ENCODE results near the gene ZNF260. TPM values are rescaled to one million over a fixed set of nuclear protein-coding genes. Genes with fewer than 3 reads are reported as not detected.

Gene ZNF260
- 1.8 TPM for polyA plus RNA-seq (2012; ENCODE audit: insufficient read length, low read depth)

DNA sequence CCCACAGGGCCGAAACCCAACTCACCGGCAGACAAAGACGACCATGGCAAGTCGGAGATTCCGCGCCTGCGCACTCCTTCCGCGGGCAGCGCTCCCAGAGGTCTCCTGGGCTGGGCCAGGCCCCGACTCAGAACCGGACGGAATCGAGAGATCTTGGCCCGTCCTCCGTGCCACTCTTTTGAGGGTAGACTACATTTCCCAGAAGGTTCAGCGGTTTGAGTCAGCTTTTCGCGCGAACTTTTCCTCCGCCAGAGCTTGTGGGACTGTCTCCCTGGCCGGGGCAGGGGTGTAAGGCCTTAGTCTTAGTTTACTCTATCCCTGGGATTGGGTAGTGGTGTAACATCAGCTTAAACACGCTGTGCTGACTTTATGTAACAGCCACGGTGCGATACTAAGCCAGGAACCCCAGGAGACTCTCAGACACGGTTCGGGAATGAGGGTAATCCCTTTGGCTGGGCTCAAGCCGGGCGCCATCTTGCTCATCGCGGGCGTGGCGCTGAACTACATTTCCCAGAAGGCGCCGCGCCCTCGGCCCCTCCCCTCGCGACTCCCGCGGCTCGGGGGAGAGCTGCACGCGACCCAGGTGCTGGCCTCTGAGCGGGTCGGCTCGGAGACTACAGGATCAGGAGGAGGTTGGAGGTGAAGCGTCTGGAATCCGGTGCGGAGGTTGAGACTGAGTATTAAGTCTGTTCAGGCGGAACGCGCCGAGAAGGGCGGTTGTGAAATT is at the start of gene ZNF260:
ZNF260 (minus strand) TSS at position 78 of the 727 bp plus-strand sequence. CDS start 13,033 bp downstream, outside the sequence.
- TF ChIP-seq SIN3A (IDR thresholded peaks at IDR 0.05; ENCODE audit: borderline replicate concordance, insufficient read depth, low read length) (peak; percentile 59; the same call in 1 of the 2 replicates), FOXP2 (optimal IDR thresholded peaks at IDR 0.05; ENCODE audit: borderline replicate concordance, extremely low read depth, extremely low read length, insufficient read depth) (no peak), POLR2AphosphoS5 (IDR thresholded peaks at IDR 0.05; ENCODE audit: low read depth, low read length) (peak; percentile 73), TAF1 (IDR thresholded peaks at IDR 0.05; ENCODE audit: borderline replicate concordance, insufficient read depth, low read length) (peak; percentile 40; the same call in 1 of the 2 replicates)
- TF ChIP-seq, protein P1, sequence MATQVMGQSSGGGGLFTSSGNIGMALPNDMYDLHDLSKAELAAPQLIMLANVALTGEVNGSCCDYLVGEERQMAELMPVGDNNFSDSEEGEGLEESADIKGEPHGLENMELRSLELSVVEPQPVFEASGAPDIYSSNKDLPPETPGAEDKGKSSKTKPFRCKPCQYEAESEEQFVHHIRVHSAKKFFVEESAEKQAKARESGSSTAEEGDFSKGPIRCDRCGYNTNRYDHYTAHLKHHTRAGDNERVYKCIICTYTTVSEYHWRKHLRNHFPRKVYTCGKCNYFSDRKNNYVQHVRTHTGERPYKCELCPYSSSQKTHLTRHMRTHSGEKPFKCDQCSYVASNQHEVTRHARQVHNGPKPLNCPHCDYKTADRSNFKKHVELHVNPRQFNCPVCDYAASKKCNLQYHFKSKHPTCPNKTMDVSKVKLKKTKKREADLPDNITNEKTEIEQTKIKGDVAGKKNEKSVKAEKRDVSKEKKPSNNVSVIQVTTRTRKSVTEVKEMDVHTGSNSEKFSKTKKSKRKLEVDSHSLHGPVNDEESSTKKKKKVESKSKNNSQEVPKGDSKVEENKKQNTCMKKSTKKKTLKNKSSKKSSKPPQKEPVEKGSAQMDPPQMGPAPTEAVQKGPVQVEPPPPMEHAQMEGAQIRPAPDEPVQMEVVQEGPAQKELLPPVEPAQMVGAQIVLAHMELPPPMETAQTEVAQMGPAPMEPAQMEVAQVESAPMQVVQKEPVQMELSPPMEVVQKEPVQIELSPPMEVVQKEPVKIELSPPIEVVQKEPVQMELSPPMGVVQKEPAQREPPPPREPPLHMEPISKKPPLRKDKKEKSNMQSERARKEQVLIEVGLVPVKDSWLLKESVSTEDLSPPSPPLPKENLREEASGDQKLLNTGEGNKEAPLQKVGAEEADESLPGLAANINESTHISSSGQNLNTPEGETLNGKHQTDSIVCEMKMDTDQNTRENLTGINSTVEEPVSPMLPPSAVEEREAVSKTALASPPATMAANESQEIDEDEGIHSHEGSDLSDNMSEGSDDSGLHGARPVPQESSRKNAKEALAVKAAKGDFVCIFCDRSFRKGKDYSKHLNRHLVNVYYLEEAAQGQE (IDR thresholded peaks at IDR 0.05; ENCODE audit: insufficient read depth in 1 of 2, low read depth in 2 of 2, low read length in 2 of 2), result no peak

DNA sequence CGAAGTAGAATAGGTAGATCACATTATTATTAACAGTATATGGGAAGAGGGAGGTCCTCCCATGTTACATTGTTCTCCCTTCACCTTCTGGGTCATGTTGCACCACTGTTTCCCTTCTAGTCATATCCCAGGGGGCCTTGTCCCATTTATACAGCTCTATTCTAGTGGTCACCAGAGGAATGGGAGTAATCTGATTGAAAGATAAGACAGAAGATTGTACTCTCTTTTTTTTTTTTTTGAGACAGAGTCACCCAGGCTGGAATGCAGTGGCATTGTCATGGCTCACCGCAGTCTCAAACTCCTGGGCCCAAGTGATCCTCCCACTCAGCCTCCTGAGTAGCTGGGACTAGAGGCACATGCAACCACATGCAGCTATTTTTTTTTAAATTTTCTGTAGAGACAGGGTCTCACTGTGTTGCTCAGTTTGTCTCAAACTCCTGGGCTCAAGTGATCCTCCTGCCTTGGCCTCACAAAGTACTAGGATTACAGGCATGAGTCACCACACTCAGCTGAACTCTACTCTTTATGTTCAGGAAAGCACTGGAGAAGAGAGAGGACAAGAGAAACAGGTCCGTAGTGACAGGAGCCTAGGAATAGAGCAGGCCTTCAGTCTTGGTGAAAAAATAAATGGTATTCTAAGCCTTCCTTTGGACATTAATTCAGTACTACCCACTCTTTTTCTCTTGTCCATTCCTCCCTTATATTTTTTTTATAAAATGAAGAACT is 49.4 kb upstream of the ZNF260 start:
- TF ChIP-seq, protein P1 (IDR thresholded peaks at IDR 0.05; ENCODE audit: insufficient read depth in 1 of 2, low read depth in 2 of 2, low read length in 2 of 2), result no peak
- TF ChIP-seq TAF1 (IDR thresholded peaks at IDR 0.05; ENCODE audit: borderline replicate concordance, insufficient read depth, low read length) (no peak), POLR2AphosphoS5 (IDR thresholded peaks at IDR 0.05; ENCODE audit: low read depth, low read length) (no peak)

DNA sequence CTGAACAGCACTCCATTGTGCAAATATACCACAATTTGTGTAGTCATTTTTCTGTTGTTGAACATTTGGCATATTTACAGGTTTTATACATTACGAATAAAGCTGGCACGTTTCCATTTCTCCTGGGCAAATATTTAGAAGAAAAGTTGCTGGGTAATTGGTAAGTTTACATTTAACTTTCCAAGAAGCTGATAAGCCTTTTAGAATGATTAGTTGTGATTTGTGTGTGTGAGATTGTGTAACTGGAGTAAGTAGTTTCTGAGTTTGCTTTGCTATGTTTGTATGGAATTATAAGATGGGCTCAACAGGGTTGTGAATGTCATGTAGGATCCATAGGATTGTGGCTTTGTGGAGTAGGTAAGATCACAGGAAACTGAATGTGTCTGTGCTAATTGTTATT is 46.7 kb upstream of the ZNF260 start:
- no peak for TF ChIP-seq SIN3A (IDR thresholded peaks at IDR 0.05; ENCODE audit: borderline replicate concordance, insufficient read depth, low read length)
- no peak for TF ChIP-seq FOXP2 (optimal IDR thresholded peaks at IDR 0.05; ENCODE audit: borderline replicate concordance, extremely low read depth, extremely low read length, insufficient read depth)
- no peak for TF ChIP-seq TAF1 (IDR thresholded peaks at IDR 0.05; ENCODE audit: borderline replicate concordance, insufficient read depth, low read length)
- TF ChIP-seq, protein P1 (IDR thresholded peaks at IDR 0.05; ENCODE audit: insufficient read depth in 1 of 2, low read depth in 2 of 2, low read length in 2 of 2), result no peak
- TF ChIP-seq POLR2AphosphoS5 (IDR thresholded peaks at IDR 0.05; ENCODE audit: low read depth, low read length), result no peak

DNA sequence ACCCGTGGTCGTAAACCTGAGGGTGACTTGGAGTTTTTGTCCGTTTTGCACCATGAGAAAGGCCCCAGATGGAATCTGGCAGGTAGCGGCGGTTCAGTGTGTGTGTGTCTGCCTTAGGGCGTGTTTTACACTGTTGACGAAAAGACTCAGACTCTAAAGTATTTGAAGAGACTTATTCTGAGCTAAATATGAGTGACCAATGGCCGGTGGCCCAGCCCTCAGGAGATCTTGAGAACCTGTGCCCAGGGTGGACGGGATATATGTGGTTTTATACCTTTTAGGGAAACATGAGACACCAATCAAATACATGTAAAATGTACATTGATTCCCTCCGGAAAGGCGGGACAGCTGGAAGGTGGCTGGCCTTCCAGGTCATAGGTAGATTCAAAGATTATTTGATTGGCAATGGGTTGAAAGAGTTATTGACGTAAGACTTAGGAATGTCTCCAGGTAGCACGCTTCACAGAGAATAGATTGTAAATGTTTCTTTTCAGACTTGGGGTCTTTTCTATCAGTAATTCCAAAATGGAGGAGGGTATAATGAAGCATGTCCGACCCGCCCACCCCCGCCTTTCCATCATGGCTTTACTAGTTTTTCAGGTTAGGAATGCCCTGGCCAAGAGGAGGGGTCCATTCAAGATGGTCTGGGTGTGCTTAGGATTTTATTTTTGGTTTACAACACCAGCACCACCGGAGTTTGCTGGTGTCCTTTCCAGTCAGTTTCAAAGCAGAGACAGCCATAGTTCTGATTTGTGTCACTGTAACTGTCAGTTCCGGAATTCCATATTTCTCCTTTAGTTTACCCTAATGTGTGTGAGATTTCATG is 46.0 kb upstream of the ZNF260 start:
- TF ChIP-seq, protein P1 (IDR thresholded peaks at IDR 0.05; ENCODE audit: insufficient read depth in 1 of 2, low read depth in 2 of 2, low read length in 2 of 2), result no peak
- TF ChIP-seq SIN3A (IDR thresholded peaks at IDR 0.05; ENCODE audit: borderline replicate concordance, insufficient read depth, low read length) (no peak), POLR2AphosphoS5 (IDR thresholded peaks at IDR 0.05; ENCODE audit: low read depth, low read length) (no peak), FOXP2 (optimal IDR thresholded peaks at IDR 0.05; ENCODE audit: borderline replicate concordance, extremely low read depth, extremely low read length, insufficient read depth) (no peak), TAF1 (IDR thresholded peaks at IDR 0.05; ENCODE audit: borderline replicate concordance, insufficient read depth, low read length) (no peak)

All from PFSK-1 (cell line).